Stimulated activated effector memory CD8-positive, alpha-beta T cell treated with anti-CD3 and anti-CD28 coated beads, Interleukin-12 subunit alpha, Interleukin-12 subunit beta, amount 100 ng/mL, for 72 hours (primary cell): ENCODE data around the gene HPX.

Source experiments
- ATAC-seq: fragments of 150-1000 bp; cut with Tn5 transposase; 2 replicates; pipeline ENCODE4 v1.10.0; 2021
- DNase-seq, 2 donors: peaks; one replicate each; pipeline ENCODE4 v3.0.0; 2021 to 2022; ENCODE audit warnings: low spot score in 2 of 2
- H3K27ac Mint-ChIP-seq: one replicate; pipeline ENCODE4 v1.8.0; 2022; ENCODE audit warnings: mild to moderate bottlenecking, mixed read lengths
- H3K36me3 Mint-ChIP-seq: one replicate; pipeline ENCODE4 v1.8.0; 2022; ENCODE audit warnings: mild to moderate bottlenecking, mixed read lengths
- H3K4me1 Mint-ChIP-seq: one replicate; pipeline ENCODE4 v1.8.0; 2022; ENCODE audit warnings: mixed read lengths
- H3K4me3 Mint-ChIP-seq: one replicate; pipeline ENCODE4 v1.8.0; 2022; ENCODE audit warnings: mild to moderate bottlenecking, mixed read lengths
- H3K9me3 Mint-ChIP-seq: one replicate; pipeline ENCODE4 v1.8.0; 2022; ENCODE audit warnings: mixed read lengths

HPX gene

DNA sequence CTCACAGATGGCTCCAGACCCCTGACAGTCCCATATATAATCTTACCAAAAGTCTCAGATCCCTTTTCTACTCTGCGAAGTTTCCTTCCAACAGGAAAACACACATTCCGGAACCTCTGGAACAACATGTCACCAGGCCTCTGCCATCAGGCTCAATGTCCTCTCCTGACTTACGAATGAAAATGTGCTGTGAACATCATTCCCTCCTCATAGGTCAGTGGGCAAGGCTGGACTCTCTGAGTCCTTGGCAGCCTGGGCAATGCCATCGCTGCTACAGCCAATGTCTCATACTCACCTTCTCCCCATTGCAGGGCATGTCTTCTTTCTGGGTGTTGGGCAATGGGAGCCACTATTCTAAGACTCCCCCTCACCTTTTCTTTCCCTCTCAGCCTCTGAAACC is 1.7 kb upstream of the HPX start:
- ATAC-seq = no peak
- Mint-ChIP-seq H3K4me3 (no peak overlapping the region), H3K27ac (no peak overlapping the region), H3K4me1 (no peaks in the 10 kb centered on the region), H3K9me3 (no peaks in the 10 kb centered on the region), H3K36me3 (peaks cover 5% of the 10 kb centered on the region)
- no peak for DNase-seq

DNA sequence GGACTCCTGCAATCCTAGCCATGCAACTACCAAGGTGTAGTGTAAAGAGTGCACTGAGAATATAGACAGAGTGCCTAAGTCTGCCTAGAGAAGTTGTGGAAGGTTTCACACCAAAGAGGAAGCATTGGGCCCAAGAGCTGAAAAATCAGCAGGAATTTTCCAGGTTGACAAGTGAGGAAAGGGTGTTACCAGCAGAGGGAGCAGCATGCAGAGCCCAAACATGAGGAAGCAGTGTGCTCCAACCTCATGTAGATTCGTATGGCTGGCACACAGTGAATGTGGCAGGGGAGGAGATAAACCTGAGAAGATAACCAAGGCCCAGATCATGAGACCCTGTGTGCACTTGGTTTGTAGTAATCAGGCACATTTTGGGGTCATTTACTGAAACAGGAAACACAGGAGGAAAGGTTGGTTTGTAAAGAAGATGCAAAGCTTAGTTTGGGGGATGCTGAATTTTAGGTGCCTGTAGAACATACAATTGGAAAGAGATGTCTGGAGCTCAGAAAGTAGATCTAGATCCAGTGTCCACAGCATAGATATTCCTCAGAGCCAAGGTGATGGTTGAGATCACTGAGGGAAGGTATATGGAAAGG is 1.7 kb downstream of the HPX start:
- Mint-ChIP-seq H3K4me1 (peaks cover 5% of the 10 kb centered on the region), H3K4me3 (no peak overlapping the region), H3K36me3 (peaks cover 5% of the 10 kb centered on the region), H3K9me3 (no peaks in the 10 kb centered on the region), H3K27ac (no peak overlapping the region)
- ATAC-seq (peak; percentile 52), DNase-seq (no peak)

DNA sequence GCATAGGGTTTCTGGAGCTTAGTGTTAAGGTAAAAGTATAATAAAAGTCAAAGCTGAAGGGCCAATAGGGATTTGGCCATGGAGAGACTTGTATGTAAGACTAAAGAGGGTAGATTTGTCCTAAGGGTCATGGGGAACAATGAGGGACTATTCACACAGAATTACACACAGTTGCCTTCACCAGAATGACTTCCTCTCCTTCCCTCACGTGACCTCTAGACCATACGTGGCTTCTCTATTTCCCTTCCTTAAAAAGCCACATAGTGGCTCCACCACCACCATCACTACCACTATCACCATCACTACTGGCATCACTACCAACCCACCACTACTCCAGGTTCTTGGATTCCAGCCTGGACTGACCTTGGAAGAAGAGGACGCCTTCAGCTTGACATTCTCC is 2.8 kb downstream of the HPX start:
- H3K27ac Mint-ChIP-seq = no peak overlapping the region
- no peak overlapping the region for H3K4me3 Mint-ChIP-seq
- peaks cover 5% of the 10 kb centered on the region for H3K4me1 Mint-ChIP-seq
- DNase-seq = no peak
- peak; percentile 49 for ATAC-seq
- peaks cover 5% of the 10 kb centered on the region for H3K36me3 Mint-ChIP-seq
- no peaks in the 10 kb centered on the region for H3K9me3 Mint-ChIP-seq

DNA sequence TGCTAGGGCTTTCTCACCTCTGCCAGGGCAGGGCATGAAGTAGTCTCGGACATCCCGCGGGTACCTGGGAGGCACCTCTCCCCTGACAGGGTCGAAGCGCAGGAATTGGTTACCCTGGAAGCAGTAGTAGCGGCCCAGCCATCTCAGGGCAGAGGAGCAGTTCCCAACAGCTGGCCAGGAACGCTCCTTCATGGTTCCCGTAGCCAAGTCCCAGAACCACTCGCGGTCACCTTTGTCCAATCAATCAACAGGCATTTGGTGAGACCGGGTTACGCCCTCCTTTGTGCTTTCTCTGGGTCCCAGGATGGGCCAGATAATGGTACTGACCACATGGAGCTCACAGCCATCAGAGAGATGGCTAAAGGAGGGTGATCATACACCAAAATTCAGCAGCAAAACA is 3.4 kb downstream of the HPX start:
- no peaks in the 10 kb centered on the region for H3K9me3 Mint-ChIP-seq
- no peak overlapping the region for H3K4me3 Mint-ChIP-seq
- ATAC-seq = no peak
- H3K36me3 Mint-ChIP-seq = peaks cover 5% of the 10 kb centered on the region
- DNase-seq = no peak
- peaks cover 5% of the 10 kb centered on the region for H3K4me1 Mint-ChIP-seq
- H3K27ac Mint-ChIP-seq = no peak overlapping the region

DNA sequence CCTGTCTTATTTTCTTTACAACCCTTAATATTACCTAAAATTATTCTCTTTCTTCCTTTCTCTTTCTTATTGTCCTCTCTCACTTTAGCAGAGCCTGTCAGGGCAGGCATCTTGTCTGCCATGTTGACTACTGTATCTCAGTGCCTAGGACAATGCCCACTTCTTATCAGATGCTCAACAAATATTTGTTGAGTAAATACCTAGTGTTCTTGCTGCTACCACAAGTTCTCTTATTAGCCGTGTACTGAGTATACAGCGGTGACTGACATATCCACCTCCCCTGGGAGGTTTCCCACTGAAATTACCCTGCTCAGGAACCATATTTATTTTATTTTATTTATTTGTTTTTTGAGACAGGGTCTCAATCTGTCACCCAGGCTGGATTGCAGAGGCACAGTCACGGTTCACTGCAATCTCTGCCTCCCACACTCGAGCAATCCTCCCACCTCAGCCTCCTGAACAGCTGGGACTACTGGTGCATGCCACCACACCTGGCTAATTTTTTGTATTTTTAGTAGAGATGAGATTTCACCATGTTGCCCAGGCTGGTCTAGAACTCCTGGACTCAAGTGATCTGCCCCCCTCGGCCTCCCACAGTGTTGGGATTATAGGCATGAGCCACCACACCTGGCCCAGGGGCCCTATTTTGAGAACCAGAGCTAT is 6.7 kb downstream of the HPX start:
- no peak for ATAC-seq
- Mint-ChIP-seq H3K4me1 (peaks cover 13% of the 10 kb centered on the region), H3K36me3 (no peaks in the 10 kb centered on the region), H3K27ac (no peak overlapping the region), H3K9me3 (no peaks in the 10 kb centered on the region), H3K4me3 (no peak overlapping the region)
- no peak for DNase-seq

DNA sequence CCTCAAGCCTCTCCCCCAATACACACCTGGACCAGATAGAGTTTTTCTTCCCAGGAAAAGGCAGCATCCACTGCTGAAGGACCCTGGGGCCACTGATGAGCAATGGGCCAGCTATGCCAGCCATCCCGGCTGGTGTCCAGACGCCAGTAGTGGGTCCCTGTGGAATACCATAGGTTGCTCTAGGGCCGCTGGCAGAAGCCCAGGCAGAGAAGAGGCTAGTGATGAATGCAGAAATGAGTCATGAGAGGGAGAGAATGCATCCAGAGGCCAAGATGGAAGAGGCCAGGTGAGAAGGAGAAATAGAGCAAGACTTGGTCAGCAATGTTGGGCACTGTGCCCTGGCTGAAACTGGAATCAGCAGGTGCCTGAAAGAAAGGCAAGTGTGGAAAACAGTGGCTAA is 8.9 kb downstream of the HPX start:
- H3K27ac Mint-ChIP-seq = no peak overlapping the region
- ATAC-seq (no peak), DNase-seq (no peak)
- no peak overlapping the region for H3K4me3 Mint-ChIP-seq
- H3K4me1 Mint-ChIP-seq = peaks cover 13% of the 10 kb centered on the region
- no peaks in the 10 kb centered on the region for H3K9me3 Mint-ChIP-seq
- H3K36me3 Mint-ChIP-seq = no peaks in the 10 kb centered on the region

DNA sequence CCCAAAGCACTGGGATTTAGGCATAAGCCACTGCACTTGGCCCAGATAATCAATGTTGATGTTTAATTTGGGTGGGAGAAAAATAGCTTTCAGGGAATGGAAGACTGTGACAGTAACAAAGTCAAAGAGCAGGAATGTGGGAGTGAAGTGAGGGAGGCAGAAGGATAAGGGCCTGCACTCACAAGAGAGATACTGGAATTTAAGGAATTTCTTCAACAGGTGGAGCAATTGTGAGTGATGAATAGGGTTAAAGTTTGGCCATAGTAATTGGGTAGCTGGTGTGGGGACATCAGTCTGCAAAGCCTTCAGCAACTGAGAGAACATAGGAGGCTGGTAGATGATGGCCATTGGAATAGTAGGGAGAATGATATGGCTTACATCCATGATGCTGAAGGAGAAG is 13.3 kb downstream of the HPX start:
- no peak for ATAC-seq
- peaks cover 7% of the 10 kb centered on the region for H3K4me1 Mint-ChIP-seq
- no peak overlapping the region for H3K4me3 Mint-ChIP-seq
- H3K36me3 Mint-ChIP-seq = no peaks in the 10 kb centered on the region
- no peak for DNase-seq
- H3K27ac Mint-ChIP-seq = no peak overlapping the region
- no peaks in the 10 kb centered on the region for H3K9me3 Mint-ChIP-seq

DNA sequence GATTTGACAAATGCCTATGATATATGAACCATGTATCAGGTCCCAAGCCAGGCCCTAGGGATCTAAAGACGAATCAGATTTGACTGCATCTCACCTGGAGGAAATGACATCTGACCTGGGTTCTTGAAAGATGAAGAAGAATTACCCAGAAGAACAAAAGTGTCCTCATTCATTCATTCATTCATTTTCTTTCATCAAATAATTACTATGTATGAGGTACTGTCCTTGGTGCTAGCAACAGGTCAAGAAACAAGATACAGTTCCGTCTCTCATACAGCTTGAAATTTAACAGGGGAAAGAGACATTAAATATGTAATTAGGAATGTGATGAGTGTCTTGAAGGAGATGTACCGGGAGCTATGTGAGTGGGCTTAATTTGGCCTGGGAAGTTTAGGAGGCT is 20.1 kb downstream of the HPX start:
- H3K27ac Mint-ChIP-seq = no peak overlapping the region
- peaks cover 5% of the 10 kb centered on the region for H3K4me1 Mint-ChIP-seq
- DNase-seq = no peak
- no peak for ATAC-seq
- no peaks in the 10 kb centered on the region for H3K9me3 Mint-ChIP-seq
- H3K4me3 Mint-ChIP-seq = no peak overlapping the region
- no peaks in the 10 kb centered on the region for H3K36me3 Mint-ChIP-seq

DNA sequence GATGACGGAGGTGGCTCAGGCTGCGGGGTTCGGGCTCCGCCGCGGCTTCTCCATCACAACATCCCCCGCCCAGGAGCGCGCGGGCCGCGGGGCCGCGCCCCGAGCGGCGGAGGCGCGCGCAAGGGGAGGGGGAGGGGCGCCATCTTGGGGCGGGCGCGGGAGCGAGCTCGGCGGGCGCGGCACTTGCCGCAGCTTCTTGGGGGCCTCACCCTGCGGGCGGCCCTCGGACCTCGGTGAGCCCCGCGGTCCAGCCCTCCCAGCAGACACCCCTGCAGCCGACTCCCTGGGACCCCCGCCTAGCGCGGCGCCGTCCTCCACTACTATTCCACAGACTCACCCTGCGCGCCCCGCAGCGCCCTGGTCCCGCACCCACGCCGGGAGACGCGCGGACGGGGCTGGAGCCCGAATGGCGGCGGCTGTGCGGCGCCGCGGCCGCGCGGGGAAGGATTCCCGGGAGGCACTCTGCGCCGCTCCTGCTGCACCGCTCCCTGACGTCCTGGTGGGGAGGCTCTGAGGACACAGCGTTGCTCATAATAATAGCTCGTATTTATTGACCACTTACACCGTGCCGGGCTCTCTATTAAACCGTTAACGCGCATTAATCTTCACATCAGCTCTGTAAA is 21.7 kb downstream of the HPX start, which contains the start of gene APBB1:
Gene APBB1, minus strand, starts transcription at position 86 of the 623 bp plus-strand sequence. CDS start 7,747 bp downstream, outside the sequence.
- Mint-ChIP-seq H3K27ac (peak within 1 kb of the TSS; percentile 77), H3K4me1 (peaks cover 5% of the 10 kb centered on the region), H3K9me3 (no peaks in the 10 kb centered on the region), H3K36me3 (no peaks in the 10 kb centered on the region), H3K4me3 (no peak within 1 kb of the TSS)
- ATAC-seq (peak; percentile 79), DNase-seq (peak; percentile 67 to 81)

DNA sequence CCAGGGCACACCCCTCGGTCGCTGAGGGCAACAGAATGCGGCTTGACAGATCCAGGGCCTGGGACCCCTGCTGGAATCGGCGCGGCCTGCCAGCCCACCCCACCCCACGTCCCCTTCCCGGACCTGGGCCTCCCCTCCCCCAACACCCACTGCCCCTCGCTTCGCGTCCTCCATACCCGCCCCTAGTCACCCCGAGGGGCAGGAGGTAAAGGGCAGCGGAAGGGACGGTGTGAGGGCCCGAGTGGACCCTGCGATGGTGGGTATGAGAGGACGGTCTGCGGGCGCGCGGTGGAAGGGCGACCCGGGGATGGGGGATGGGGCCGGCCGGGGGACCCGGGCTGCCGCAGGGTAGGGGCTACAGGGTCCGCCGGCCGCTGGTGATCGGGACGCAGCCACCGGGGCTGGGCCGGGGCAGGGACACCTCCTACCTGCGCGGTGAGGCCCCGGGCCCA is 22.2 kb downstream of the HPX start:
- no peak for DNase-seq
- H3K36me3 Mint-ChIP-seq = no peaks in the 10 kb centered on the region
- H3K27ac Mint-ChIP-seq = no peak overlapping the region
- no peaks in the 10 kb centered on the region for H3K9me3 Mint-ChIP-seq
- peaks cover 5% of the 10 kb centered on the region for H3K4me1 Mint-ChIP-seq
- no peak overlapping the region for H3K4me3 Mint-ChIP-seq
- peak; percentile 16 for ATAC-seq

DNA sequence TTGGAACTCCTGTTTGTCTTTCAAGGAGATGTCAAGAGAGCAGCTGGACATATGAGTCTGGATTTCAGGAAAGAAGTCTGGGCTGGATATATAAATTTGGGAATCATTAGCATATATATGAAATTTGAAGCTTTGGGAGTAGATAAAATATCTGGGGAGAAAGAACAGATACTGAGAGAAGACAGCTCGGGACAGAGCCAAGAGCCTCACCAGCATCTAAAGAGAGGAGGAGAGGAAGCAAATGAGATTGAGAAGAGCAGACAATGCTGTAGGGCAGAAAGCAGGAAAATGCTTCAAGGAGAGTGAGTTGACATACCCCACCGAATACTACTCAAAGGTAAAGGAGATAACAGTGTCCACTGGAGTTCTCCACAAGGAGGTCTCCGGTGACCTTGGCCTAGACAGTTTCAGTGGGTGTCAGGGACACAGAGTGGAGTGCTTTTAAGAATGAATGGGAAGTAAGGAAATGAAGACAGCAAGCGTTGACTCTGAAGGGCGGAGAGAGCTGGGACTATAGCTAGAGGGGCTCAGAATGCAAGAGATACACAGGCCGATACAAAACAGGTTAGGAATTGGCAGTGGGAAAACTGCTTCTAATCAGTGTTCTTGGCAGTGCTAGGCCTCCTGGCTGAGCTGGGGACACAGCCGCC is 22.8 kb downstream of the HPX start:
- H3K4me1 Mint-ChIP-seq = peaks cover 8% of the 10 kb centered on the region
- ATAC-seq = no peak

DNA sequence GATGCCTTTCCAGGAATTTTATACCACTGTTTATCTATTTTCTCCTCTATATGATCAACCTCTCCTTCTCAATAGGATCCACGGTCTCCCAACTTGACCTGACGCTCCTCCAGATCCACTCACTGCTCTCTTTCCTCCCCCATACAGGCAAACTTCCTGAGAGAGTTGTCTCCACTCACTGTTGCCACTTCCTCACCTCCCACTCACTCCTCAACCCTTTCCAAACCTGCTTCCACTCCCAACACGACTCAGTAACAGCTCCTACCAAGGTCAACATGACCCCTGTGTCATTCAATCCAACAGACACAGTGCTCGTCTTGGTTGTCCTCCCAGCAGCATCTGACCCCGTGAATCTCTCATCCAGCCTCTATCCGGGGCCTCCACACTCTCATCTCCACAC is 25.0 kb downstream of the HPX start:
- Mint-ChIP-seq H3K4me3 (no peak overlapping the region), H3K9me3 (no peaks in the 10 kb centered on the region), H3K36me3 (peaks cover 2% of the 10 kb centered on the region), H3K4me1 (peaks cover 18% of the 10 kb centered on the region), H3K27ac (no peak overlapping the region)
- ATAC-seq (no peak), DNase-seq (no peak)

More for the DNA sequence above, 22.8 kb downstream of the HPX start:
- Mint-ChIP-seq H3K36me3 (no peaks in the 10 kb centered on the region), H3K27ac (no peak overlapping the region), H3K4me3 (no peak overlapping the region), H3K9me3 (no peaks in the 10 kb centered on the region)
- no peak for DNase-seq

DNA sequence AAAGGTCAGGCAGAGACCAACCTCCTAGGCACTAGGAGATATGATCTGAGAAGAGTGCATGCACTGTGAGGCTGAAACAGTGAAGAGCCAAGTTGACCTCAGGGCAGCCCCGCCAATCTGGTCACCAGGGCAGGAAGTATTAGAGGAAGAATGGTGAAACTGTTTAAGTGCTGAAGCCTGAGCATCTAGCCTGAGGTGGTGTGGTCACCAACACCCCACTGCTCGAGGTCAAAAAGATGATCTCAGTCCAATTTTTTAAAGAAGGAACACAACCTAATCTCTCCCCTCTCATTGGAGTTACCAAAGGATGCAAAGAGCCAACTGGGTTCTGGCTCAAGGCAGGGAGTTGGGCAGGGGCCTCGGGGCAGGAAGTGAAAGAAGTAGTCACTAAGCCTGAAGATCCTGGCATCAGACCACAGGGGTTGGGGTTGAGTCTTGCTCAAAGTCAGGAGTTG is 25.9 kb downstream of the HPX start:
- peak in 1 of 2 donors; percentile 58 for DNase-seq
- peaks cover 18% of the 10 kb centered on the region for H3K4me1 Mint-ChIP-seq
- ATAC-seq = peak; percentile 68

DNA sequence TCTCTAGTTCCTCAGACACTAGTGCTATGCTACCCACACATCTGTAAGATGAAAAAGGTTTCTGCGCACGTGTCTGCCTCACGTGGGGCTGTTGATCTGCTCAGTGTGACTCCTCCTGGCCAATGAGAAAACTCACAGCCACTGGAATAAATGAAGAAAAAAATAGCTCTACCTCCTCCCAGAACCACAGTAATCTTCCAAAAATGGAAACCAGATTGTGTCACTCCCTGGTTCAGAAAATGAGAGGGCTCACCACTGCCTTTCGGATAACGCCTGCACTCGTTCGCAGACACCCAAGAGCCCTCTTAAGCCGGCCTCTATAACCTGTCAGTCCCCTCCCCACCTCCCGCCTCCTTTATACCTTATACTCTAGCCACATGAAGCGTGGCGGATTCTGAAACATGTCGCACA is 27.0 kb downstream of the HPX start:
- peak; percentile 42 for ATAC-seq
- Mint-ChIP-seq H3K9me3 (no peaks in the 10 kb centered on the region), H3K36me3 (peaks cover 12% of the 10 kb centered on the region), H3K4me3 (no peak overlapping the region), H3K4me1 (peaks cover 13% of the 10 kb centered on the region), H3K27ac (no peak overlapping the region)
- no peak for DNase-seq

More for the DNA sequence above, 25.9 kb downstream of the HPX start:
- Mint-ChIP-seq H3K4me3 (no peak overlapping the region), H3K27ac (no peak overlapping the region), H3K9me3 (no peaks in the 10 kb centered on the region), H3K36me3 (peaks cover 5% of the 10 kb centered on the region)

DNA sequence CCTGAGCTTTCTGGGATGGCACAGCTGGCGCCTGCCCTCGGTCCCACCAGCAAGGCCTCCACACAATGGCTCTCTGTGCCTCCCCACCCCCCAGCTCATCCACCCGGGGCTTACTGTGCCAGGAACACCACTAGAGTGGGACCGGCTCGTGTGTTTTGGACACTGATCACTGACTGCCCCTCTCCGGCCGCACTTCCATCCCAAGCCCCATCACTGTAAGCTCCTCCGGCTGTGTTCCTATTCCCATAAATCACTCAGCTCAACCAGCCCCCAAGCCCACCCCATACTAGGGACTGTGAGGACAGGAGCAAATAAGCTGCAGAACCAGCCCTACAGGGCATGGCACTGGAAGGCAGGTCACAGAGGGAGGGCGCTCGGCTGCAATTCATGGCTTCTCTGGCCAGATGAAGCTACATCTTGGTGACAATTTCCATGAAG is 29.2 kb downstream of the HPX start:
- Mint-ChIP-seq H3K4me3 (no peak overlapping the region), H3K9me3 (no peaks in the 10 kb centered on the region), H3K4me1 (peaks cover 28% of the 10 kb centered on the region), H3K27ac (no peak overlapping the region), H3K36me3 (peaks cover 12% of the 10 kb centered on the region)
- DNase-seq (no peak), ATAC-seq (no peak)
